ENCODE results near the gene EXOC8. TPM values are rescaled to one million over a fixed set of nuclear protein-coding genes. Genes with fewer than 3 reads are reported as not detected.

Gene EXOC8
- total and polyA plus RNA-seq, 2 experiments from 2014 or later, result 2.3 to 14.4 TPM

DNA sequence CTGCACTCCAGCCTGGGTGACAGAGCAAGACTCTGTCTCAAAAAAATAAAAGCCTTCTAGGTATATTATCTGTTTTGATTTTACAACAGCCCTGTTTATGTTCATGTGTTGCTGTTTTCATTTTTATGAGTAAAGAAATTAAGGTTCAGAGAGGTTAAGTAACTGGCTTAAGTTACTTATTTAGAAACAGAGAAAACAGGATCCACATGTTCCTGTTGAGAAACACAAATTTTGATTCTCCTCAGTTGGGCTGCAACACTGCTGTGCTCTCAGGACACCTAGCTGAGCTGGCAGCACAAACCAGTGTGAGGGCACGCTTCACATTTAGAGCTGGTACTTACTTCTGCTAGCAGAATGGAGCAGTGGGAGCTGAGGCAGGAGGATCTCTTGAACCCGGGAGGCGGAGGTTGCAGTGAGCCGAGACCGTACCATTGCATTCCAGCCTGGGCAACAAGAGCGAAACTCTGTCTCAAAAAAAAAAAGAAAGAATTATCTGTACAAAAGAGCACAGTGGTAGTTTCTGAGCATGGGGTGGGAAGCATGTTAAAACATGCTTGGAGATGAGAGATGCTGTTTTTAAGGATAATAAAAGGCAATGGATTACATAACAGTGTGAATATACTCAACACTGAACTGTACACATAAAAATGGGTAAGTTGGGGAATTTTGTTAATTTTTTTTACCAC, 2.8 kb upstream of the EXOC8 start:
- Mint-ChIP-seq H3K27ac (no peak overlapping the region), H3K4me3 (no peak overlapping the region), H3K9me3 (peaks cover 2% of the 10 kb centered on the region; the same call in 1 of the 3 replicates), H3K36me3 (ENCODE audit: low read depth) (peaks cover 43% of the 10 kb centered on the region), H3K4me1 (peaks cover 25% of the 10 kb centered on the region), H3K27me3 (ENCODE audit: insufficient read depth, low read depth, poor library complexity) (peaks cover 16% of the 10 kb centered on the region)
- H3K4me3 ChIP-seq, result no peak overlapping the region
- peaks cover 58% of the 10 kb centered on the region for H3K79me2 ChIP-seq (replicated peaks; ENCODE audit: insufficient read depth)
- ATAC-seq, result no peak
- no peaks in the 10 kb centered on the region for H3K9me2 ChIP-seq (ENCODE audit: insufficient read depth)
- no peak for DNase-seq (ENCODE audit: low spot score)
- H3K27ac ChIP-seq (ENCODE audit: low read depth), result no peak overlapping the region
- TF ChIP-seq CREB1 (CRISPR knock-in tag; IDR thresholded peaks at IDR 0.05; ENCODE audit: low read depth), result no peak
- TF ChIP-seq ZNF331 (CRISPR knock-in tag; IDR thresholded peaks at IDR 0.05; ENCODE audit: low read depth), result no peak
- peaks cover 24% of the 10 kb centered on the region for H3K4me1 ChIP-seq (ENCODE audit: insufficient read depth)
- H2AFZ ChIP-seq, result no peak overlapping the region
- H3K36me3 ChIP-seq (ENCODE audit: insufficient read depth), result no peaks in the 10 kb centered on the region; the same call in none of the 2 replicates
- H3K4me2 ChIP-seq, result no peak overlapping the region
- peaks cover 10% of the 10 kb centered on the region; the same call in 1 of the 2 replicates for H4K20me1 ChIP-seq (replicated peaks; ENCODE audit: insufficient read depth)
- no peaks in the 10 kb centered on the region for H3F3A ChIP-seq (replicated peaks; ENCODE audit: low read depth)
- H3K27me3 ChIP-seq (ENCODE audit: insufficient read depth), result no peaks in the 10 kb centered on the region

DNA sequence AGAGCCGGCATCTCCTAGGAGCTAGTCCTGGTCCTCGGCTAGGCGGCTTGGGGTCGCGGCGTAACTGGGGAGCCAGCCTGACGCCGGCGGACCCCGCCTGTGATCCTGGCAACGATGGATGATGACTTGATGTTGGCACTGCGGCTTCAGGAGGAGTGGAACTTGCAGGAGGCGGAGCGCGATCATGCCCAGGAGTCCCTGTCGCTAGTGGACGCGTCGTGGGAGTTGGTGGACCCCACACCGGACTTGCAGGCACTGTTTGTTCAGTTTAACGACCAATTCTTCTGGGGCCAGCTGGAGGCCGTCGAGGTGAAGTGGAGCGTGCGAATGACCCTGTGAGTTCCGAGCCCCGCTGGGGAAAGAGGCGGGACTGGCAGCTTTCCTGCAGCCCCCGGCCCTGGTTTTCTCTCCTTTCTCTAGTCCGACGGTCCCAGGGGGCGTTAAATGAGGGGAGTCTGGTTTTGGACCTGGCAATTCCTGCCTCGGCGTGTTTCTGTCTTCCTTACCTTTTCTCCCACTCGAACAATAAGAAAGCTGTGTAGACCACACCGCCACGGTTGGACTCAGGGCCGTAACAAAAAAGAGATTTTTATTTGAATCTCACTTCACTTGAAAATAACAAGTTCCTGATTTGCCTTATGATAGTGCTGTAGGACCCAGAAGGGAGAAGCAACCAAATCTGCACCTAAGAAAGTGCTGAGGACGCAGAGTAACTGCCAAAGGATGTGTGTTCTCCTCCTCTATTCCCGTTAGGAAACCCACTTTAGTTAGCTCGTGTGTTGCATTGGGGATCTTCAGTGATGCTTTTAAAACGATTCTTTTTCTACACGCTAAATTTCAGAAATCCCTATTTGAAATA, 847 bp upstream of the EXOC8 start, which contains the start of gene SPRTN:
SPRTN (plus strand) TSS at position 24 of the 859 bp plus-strand sequence; CDS start at position 115, 91 bp downstream.
- peaks cover 30% of the 10 kb centered on the region for H3K4me1 Mint-ChIP-seq
- peaks cover 64% of the 10 kb centered on the region for H3K79me2 ChIP-seq (replicated peaks; ENCODE audit: insufficient read depth)
- DNase-seq (ENCODE audit: low spot score), result peak; percentile 94
- peak within 1 kb of the TSS; percentile 98 for H3K4me3 Mint-ChIP-seq
- TF ChIP-seq, protein P1, sequence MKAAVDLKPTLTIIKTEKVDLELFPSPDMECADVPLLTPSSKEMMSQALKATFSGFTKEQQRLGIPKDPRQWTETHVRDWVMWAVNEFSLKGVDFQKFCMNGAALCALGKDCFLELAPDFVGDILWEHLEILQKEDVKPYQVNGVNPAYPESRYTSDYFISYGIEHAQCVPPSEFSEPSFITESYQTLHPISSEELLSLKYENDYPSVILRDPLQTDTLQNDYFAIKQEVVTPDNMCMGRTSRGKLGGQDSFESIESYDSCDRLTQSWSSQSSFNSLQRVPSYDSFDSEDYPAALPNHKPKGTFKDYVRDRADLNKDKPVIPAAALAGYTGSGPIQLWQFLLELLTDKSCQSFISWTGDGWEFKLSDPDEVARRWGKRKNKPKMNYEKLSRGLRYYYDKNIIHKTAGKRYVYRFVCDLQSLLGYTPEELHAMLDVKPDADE (IDR thresholded peaks at IDR 0.05), result no peak
- no peak for TF ChIP-seq NANOG (IDR thresholded peaks at IDR 0.05; ENCODE audit: borderline replicate concordance)
- no peak for TF ChIP-seq ZNF331 (CRISPR knock-in tag; IDR thresholded peaks at IDR 0.05; ENCODE audit: low read depth)
- TF ChIP-seq POLR2AphosphoS5 (IDR thresholded peaks at IDR 0.05; ENCODE audit: low read depth), result peak; percentile 66
- TF ChIP-seq, protein P2, sequence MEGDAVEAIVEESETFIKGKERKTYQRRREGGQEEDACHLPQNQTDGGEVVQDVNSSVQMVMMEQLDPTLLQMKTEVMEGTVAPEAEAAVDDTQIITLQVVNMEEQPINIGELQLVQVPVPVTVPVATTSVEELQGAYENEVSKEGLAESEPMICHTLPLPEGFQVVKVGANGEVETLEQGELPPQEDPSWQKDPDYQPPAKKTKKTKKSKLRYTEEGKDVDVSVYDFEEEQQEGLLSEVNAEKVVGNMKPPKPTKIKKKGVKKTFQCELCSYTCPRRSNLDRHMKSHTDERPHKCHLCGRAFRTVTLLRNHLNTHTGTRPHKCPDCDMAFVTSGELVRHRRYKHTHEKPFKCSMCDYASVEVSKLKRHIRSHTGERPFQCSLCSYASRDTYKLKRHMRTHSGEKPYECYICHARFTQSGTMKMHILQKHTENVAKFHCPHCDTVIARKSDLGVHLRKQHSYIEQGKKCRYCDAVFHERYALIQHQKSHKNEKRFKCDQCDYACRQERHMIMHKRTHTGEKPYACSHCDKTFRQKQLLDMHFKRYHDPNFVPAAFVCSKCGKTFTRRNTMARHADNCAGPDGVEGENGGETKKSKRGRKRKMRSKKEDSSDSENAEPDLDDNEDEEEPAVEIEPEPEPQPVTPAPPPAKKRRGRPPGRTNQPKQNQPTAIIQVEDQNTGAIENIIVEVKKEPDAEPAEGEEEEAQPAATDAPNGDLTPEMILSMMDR (conservative IDR thresholded peaks at IDR 0.05; ENCODE audit: low read depth in 2 of 2), result no peak
- peak within 1 kb of the TSS; percentile 99 for H3K27ac Mint-ChIP-seq
- H3K4me2 ChIP-seq, result peak within 1 kb of the TSS; percentile 95
- H2AFZ ChIP-seq, result peak within 1 kb of the TSS; percentile 94
- H3K36me3 Mint-ChIP-seq (ENCODE audit: low read depth), result peaks cover 34% of the 10 kb centered on the region
- H3K9me3 Mint-ChIP-seq, result peaks cover 2% of the 10 kb centered on the region; the same call in 1 of the 3 replicates
- peaks cover 10% of the 10 kb centered on the region; the same call in 1 of the 2 replicates for H4K20me1 ChIP-seq (replicated peaks; ENCODE audit: insufficient read depth)
- no peaks in the 10 kb centered on the region for H3K27me3 ChIP-seq (ENCODE audit: insufficient read depth)
- ATAC-seq, result peak; percentile 85
- H3K4me1 ChIP-seq (ENCODE audit: insufficient read depth), result peaks cover 35% of the 10 kb centered on the region
- peak within 1 kb of the TSS; percentile 90 for H3K4me3 ChIP-seq
- no peaks in the 10 kb centered on the region; the same call in 1 of the 2 replicates for H3K36me3 ChIP-seq (ENCODE audit: insufficient read depth)
- peaks cover 16% of the 10 kb centered on the region for H3K27me3 Mint-ChIP-seq (ENCODE audit: insufficient read depth, low read depth, poor library complexity)
- peak within 1 kb of the TSS; percentile 75 for H3K27ac ChIP-seq (ENCODE audit: low read depth)
- H3K9me2 ChIP-seq (ENCODE audit: insufficient read depth), result no peaks in the 10 kb centered on the region
- H3F3A ChIP-seq (replicated peaks; ENCODE audit: low read depth), result no peaks in the 10 kb centered on the region
